Measurements from ENCODE around the gene DRD2. TPM values are rescaled to one million over a fixed set of nuclear protein-coding genes. Genes with fewer than 3 reads are reported as not detected.

The DRD2 gene
- total and polyA plus RNA-seq, 7 donors = 0.03 to 0.24 (median 0.14) TPM; not detected in 1

- Histone ChIP-seq H3K27me3 (ENCODE audit: insufficient read depth in 3 of 3, low read length in 2 of 3) (no peaks in the 10 kb centered on the region), H3K36me3 (ENCODE audit: insufficient read depth in 1 of 2, low read depth in 1 of 2) (peaks cover 2 to 90% of the 10 kb centered on the region in 2 donors), H3K9me3 (no peaks in the 10 kb centered on the region), H3K27ac (no peak overlapping the region), H3K4me1 (no peaks in the 10 kb centered on the region), H3K4me3 (no peak overlapping the region)
- 72 to 81% (median 78%) methylated on average over 7 of the region's 7 CpGs for WGBS, 3 donors
- DNase-seq = no peak
- ATAC-seq = no peak
- TF ChIP-seq, protein P1, sequence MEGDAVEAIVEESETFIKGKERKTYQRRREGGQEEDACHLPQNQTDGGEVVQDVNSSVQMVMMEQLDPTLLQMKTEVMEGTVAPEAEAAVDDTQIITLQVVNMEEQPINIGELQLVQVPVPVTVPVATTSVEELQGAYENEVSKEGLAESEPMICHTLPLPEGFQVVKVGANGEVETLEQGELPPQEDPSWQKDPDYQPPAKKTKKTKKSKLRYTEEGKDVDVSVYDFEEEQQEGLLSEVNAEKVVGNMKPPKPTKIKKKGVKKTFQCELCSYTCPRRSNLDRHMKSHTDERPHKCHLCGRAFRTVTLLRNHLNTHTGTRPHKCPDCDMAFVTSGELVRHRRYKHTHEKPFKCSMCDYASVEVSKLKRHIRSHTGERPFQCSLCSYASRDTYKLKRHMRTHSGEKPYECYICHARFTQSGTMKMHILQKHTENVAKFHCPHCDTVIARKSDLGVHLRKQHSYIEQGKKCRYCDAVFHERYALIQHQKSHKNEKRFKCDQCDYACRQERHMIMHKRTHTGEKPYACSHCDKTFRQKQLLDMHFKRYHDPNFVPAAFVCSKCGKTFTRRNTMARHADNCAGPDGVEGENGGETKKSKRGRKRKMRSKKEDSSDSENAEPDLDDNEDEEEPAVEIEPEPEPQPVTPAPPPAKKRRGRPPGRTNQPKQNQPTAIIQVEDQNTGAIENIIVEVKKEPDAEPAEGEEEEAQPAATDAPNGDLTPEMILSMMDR (IDR thresholded peaks at IDR 0.05) = no peak
- intact Hi-C loops (cut with DNase I) = no loop called here
Observed at GRCh38 chr11:113363996-113364641, 111.1 kb downstream of the DRD2 start.

DNA sequence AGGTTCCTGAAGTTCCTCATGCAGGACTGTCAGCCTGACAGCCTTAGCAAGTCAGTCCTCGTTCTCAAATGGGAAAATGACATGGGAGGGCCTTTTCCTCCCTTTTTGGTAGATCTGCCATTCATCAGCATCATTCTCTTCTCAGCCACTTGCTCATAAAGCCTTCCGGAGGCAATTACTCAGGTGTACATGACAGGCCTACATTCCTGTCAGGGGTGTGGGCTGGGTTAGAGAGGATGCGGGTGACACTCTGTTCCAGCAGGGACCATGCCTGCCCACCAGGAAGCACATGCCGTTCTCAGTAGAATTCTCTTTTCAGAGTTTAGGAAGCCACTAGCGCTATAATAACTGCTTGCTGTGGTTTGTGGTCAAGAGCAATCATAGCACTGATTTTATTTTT, 111.8 kb downstream of the DRD2 start:
- TF ChIP-seq, protein P1 (IDR thresholded peaks at IDR 0.05) = no peak
- Histone ChIP-seq H3K36me3 (ENCODE audit: insufficient read depth in 1 of 2, low read depth in 1 of 2) (peaks cover 2 to 89% of the 10 kb centered on the region in 2 donors), H3K27me3 (ENCODE audit: insufficient read depth in 3 of 3, low read length in 2 of 3) (no peaks in the 10 kb centered on the region), H3K9me3 (no peaks in the 10 kb centered on the region), H3K4me1 (no peaks in the 10 kb centered on the region), H3K27ac (no peak overlapping the region), H3K4me3 (no peak overlapping the region)
- ATAC-seq (no peak), DNase-seq (no peak)
- 87 to 89% (median 87%) methylated on average over 5 of the region's 5 CpGs for WGBS, 3 donors
- intact Hi-C loops (cut with DNase I) = no loop called here

Other genes with a start within 250 kb of the DRD2 start
- 1 to 10 TPM; 3.2 to 7.7 (median 6.0) TPM for gene TTC12, start 160.8 kb downstream of the DRD2 start, total RNA-seq
- gene TTC12, start 160.8 kb downstream of the DRD2 start, polyA plus RNA-seq = 1 to 10 TPM; 2.5 to 3.9 (median 2.7) TPM
- under 1 TPM in 3 of 4 donors, not detected in 1; 0.11 to 0.34 (median 0.29) TPM for gene ANKK1, start 87.6 kb downstream of the DRD2 start, total RNA-seq
- gene ANKK1, start 87.6 kb downstream of the DRD2 start, polyA plus RNA-seq = under 1 TPM in 2 of 3 donors, not detected in 1; 0.04 to 0.32 TPM
- gene TMPRSS5, start 230.9 kb upstream of the DRD2 start, total RNA-seq = 1 to 10 TPM in 2 of 4 donors, under 1 TPM in 2; 0.36 to 1.4 (median 0.79) TPM
- 1 to 10 TPM in 1 of 3 donors, under 1 TPM in 2; 0.68 to 1.1 (median 0.73) TPM for gene TMPRSS5, start 230.9 kb upstream of the DRD2 start, polyA plus RNA-seq